ENCODE results near the gene ADAM15.

The ADAM15 gene, protein sequence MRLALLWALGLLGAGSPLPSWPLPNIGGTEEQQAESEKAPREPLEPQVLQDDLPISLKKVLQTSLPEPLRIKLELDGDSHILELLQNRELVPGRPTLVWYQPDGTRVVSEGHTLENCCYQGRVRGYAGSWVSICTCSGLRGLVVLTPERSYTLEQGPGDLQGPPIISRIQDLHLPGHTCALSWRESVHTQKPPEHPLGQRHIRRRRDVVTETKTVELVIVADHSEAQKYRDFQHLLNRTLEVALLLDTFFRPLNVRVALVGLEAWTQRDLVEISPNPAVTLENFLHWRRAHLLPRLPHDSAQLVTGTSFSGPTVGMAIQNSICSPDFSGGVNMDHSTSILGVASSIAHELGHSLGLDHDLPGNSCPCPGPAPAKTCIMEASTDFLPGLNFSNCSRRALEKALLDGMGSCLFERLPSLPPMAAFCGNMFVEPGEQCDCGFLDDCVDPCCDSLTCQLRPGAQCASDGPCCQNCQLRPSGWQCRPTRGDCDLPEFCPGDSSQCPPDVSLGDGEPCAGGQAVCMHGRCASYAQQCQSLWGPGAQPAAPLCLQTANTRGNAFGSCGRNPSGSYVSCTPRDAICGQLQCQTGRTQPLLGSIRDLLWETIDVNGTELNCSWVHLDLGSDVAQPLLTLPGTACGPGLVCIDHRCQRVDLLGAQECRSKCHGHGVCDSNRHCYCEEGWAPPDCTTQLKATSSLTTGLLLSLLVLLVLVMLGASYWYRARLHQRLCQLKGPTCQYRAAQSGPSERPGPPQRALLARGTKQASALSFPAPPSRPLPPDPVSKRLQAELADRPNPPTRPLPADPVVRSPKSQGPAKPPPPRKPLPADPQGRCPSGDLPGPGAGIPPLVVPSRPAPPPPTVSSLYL

DNA sequence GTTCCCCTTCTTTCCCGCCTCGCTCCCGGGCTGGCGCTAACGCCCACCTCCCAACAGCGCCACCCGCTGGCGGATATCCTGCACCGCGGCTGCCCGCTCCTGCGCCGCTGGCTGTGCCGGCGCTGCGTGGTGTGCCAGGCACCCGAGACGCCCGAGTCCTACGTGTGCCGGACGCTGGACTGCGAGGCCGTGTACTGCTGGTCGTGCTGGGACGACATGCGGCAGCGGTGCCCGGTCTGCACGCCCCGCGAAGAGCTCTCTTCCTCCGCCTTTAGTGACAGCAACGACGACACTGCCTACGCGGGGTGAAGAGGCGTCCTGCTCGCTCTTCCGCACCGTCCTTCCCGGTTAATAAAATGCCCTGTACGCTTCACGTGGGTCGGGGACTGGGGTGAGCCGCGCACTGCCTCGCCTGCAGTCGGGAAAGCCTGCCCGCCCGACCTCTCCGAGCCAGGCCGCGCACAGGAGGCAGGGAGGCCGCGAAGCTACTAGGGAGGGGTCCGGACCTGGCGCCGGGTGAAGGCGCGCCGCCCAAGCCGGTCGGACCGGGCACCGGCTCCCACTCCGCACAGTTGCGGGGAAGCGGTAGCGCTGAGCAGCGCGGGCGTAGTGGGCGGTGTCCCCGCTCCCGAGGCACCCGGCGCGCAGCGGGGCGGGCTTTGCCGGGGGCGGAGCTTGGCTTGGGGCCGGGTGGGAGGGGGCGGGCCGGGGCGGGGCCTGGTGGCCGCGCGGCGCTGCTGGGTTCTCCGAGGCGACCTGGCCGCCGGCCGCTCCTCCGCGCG, at the start of gene ADAM15:
ADAM15 (plus strand) TSS at position 757 of the 782 bp plus-strand sequence. CDS start 71 bp downstream, outside the sequence.
- DNase-seq, result peak; percentile 82

GRCh38 chr1:155001425-155001674, 49.8 kb upstream of the ADAM15 start:
- no peak for DNase-seq

GRCh38 chr1:155001675-155002463, 49.2 kb upstream of the ADAM15 start:
- peak; percentile 98 for DNase-seq

- peak; percentile 38 for DNase-seq
Observed at GRCh38 chr1:155002464-155003226, 48.5 kb upstream of the ADAM15 start, which contains the start of gene ZBTB7B. ZBTB7B (plus strand) TSS chr1:155002802; CDS start chr1:155014661, 11,859 bp downstream.

DNA sequence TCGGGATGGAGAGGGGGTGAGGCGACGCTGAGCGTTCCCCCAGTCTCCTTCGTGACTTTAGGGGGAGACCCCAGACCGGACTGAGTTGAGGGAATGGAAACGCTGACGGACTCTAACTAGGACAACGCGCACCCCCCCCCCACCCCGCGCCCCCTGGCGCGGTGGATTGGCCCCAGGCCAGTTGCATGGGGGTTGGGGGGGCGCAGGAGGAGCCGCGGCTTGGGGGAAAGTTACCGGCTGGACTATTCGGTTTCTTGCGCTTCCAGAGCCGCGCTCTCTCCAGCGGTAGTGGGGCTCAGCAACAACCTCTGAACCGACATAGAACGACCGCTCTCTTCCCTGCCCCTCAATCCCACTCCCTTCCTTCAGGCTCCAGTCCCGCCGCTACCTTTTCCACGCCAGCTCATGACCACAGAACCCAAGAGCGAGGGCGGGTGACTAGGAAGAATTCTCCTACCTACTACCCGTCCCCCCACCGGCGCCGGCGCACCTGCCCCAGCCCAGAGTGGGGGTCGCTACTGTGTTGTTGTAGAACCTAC, 47.8 kb upstream of the ADAM15 start:
- no peak for DNase-seq

- DNase-seq, result peak; percentile 42
Observed at GRCh38 chr1:155003766-155004351, 47.3 kb upstream of the ADAM15 start.

DNA sequence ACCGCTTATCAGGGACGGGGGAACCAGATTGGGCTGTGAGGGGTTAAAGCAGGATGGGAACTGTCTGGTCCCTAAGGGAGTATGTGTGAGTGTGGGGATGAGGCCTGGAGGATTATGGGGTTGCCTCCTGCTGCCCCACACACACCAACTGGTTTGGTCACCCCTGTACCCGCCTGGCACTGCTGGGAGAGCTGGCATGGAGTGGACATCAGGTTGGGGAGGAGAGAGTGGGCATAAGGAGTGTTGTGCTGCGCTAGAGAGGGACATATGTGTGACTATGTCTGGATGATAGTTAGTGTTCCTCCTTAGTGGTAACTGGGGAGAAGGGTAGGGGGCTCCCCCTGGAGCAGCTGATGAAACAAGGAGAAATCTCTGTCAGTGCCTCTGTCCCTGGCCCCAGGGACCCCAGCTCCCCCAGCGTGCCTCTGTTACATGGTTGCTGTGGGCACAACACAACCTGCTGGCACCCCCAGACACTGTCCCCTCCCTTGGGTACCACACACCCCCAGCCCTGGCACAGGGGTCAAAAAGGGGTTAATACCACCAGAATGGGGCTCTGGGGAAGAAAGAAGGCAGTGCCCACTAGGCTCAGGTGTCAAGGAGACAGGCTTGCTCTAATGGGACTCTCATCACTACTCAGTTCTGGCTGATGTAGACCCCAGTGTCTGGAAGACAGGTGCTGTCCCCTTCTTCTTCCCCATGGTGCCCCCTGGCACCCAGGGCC, 46.6 kb upstream of the ADAM15 start:
- DNase-seq, result no peak

- DNase-seq, result peak; percentile 69
Observed at GRCh38 chr1:155005076-155006011, 45.8 kb upstream of the ADAM15 start.

GRCh38 chr1:155006601-155007101, 44.5 kb upstream of the ADAM15 start:
- peak; percentile 69 for DNase-seq

- no peak for DNase-seq
Observed at GRCh38 chr1:155007251-155007828, 43.8 kb upstream of the ADAM15 start.

DNA sequence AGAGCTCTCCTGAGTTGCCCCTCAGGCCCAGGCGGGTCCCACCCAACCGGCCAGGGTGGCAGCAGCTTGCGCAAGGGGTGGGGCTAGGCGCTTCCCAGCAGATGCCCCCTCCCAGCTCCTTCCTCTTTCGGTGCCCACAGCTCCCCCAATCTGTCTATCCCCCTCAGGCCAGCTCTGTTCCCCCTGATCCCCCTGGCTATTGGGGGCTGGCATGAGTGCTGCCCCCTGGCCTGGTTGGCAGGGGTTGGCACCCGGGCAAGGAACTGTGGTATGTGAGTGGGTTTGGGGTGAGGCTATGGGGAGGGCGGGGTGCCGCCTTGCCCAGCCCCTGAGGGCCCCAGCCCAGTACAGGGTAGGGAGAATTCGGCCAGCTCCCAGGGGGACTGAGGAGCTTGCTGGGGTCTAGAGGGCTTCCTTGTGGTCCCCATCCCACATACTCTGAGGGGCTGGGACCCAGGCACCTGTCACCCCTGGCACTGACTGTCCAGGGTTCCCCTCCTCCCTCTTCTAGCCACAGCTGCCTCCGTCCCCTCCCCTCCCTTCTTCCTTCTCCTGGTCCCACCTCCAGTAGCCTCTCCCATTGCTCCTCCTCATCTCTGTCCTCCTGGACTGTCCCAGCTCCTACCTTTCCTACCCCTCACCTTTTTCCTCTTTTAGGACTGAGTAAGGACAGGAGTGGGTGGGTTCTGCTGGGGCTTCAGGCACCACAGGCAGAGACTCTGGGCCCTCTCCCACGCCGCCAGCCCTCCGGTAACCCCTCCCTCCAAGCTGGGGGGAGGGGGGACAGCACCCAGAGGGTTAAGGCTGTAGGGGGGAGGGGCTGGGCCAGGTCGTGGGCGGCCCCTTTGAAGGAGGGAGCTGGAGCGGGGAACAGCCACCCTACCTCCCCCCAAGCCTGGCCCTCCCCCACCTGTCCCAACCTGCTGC, 42.8 kb upstream of the ADAM15 start:
- no peak for DNase-seq

- no peak for DNase-seq
Observed at GRCh38 chr1:155009221-155009711, 41.9 kb upstream of the ADAM15 start.

- no peak for DNase-seq
Observed at GRCh38 chr1:155009742-155010141, 41.4 kb upstream of the ADAM15 start.

DNA sequence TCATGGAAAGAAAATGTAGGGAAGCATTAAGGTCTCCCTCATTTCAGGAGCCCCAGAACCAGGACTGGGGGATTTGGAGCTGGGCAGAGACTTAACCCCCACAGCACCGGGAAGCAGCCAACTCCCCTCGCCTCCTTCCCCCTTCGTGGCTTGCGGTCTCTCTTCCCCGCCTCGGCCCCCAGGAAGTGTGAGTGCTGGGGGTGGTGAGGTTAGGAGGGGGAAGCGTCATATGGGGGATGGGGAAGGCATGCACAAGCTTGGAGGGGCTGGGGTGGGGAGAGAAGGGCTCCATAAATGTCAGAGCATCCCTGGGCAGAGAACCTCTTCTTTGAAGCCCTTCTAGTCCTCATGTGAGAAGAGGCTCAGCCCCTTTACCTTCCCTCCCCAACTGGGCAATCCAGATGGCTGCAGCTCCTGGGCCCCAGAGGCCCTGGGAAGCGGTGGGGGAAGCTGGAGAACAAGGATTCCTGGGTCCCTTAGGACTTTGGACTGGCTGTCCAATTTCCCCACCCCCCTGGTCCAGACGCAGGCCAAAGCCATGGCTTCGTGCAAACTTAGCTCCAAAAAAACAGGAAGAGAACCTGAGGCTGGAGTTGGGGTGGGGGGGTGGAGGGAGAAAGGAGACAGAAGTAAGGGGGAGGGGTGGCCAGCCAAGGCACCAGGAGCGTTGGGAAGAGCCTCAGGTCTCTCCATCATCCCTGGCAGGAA, 40.8 kb upstream of the ADAM15 start:
- DNase-seq, result no peak

GRCh38 chr1:155011004-155011416, 40.1 kb upstream of the ADAM15 start:
- no peak for DNase-seq

- DNase-seq, result no peak
Observed at GRCh38 chr1:155011437-155012025, 39.6 kb upstream of the ADAM15 start.

Measured in hematopoietic multipotent progenitor cell treated with erythropoietin and hydrocortisone succinate and interleukin-3 and kit ligand, for 8 days (in vitro differentiated cells).